AG10803 (cell line): ENCODE data around the gene TMEM45B.
A peak's percentile ranks its signal among the peaks of the same experiment; 100 is the strongest.

ENCODE experiments used
- DNase-seq: peaks from one replicate; pipeline ENCODE4 v3.0.0; 2010; ENCODE audit warnings: low read depth
- H3K4me3 ChIP-seq: 2 replicates; pipeline ENCODE4 v1.5.1; 2011; ENCODE audit warnings: mild to moderate bottlenecking, low read length, control low read depth
- CTCF ChIP-seq: conservative IDR thresholded peaks from 2 replicates; pipeline ENCODE4 v1.5.1; 2011; ENCODE audit warnings: mild to moderate bottlenecking, low read length, control low read depth, inconsistent platforms

Gene TMEM45B

GRCh38 chr11:129849447-129850130, 33.9 kb downstream of the TMEM45B start:
- H3K4me3 ChIP-seq: no peak overlapping the region
- no peak for DNase-seq
- TF ChIP-seq CTCF: no peak

- peak; percentile 36 for DNase-seq
- H3K4me3 ChIP-seq: no peak overlapping the region
- no peak for TF ChIP-seq CTCF
Measured at GRCh38 chr11:129852125-129852740, 36.6 kb downstream of the TMEM45B start.

- no peak for DNase-seq
- TF ChIP-seq CTCF: no peak
- H3K4me3 ChIP-seq: no peak overlapping the region
Measured at GRCh38 chr11:129853518-129854231, 38.0 kb downstream of the TMEM45B start.

GRCh38 chr11:129854232-129854805, 38.7 kb downstream of the TMEM45B start:
- no peak overlapping the region for H3K4me3 ChIP-seq
- DNase-seq: no peak
- no peak for TF ChIP-seq CTCF

- no peak for TF ChIP-seq CTCF
- no peak overlapping the region for H3K4me3 ChIP-seq
- no peak for DNase-seq
Measured at GRCh38 chr11:129855086-129855485, 39.4 kb downstream of the TMEM45B start.

GRCh38 chr11:129856036-129856435, 40.4 kb downstream of the TMEM45B start:
- no peak for TF ChIP-seq CTCF
- H3K4me3 ChIP-seq: no peak overlapping the region

More at GRCh38 chr11:129856036-129856435, 40.4 kb downstream of the TMEM45B start:
- DNase-seq: no peak
